PC-3 (cell line): ENCODE results near the gene TMEM131L. TPM values are rescaled to one million over a fixed set of nuclear protein-coding genes. Genes with fewer than 3 reads are reported as not detected.

Source experiments
- ATAC-seq: fragments of 200-7000 bp; cut with Tn5 transposase; 2 replicates; pipeline ENCODE4 v1.9.1; 2020; ENCODE audit warnings: mild to moderate bottlenecking, moderate library complexity
- BruUV-seq: library from RNA; stranded (reverse); fragments of 400-500 nt; replicated peaks from 2 replicates; lab custom pipeline; 2021; lab: Mats Ljungman, UMichigan
- CTCF ChIA-PET: fragments of 300-600 bp; sonication (Branson Sonifier 250); formaldehyde crosslinking; loops from one replicate; lab custom pipeline; 2022; ENCODE audit warnings: antibody characterized with exemption; lab: Charles Lee
- POLR2A ChIA-PET: fragments of 300-600 bp; sonication (Branson Sonifier 250); formaldehyde crosslinking; loops from one replicate; lab custom pipeline; 2022; ENCODE audit warnings: antibody characterized with exemption; ENCODE audit not compliant: unreplicated experiment; lab: Charles Lee
- DNase-seq: peaks from one replicate; pipeline ENCODE4 v3.0.0-alpha.2; 2015
- H2AFZ ChIP-seq: fragments of 300-600 bp; sonication (generic); 2 replicates; pipeline ENCODE4 v1.6.0; 2016; ENCODE audit warnings: antibody characterized with exemption, low read length
- H3F3A ChIP-seq: fragments of 300-600 bp; sonication (generic); one replicate; pipeline ENCODE4 v1.6.0; 2017; ENCODE audit warnings: antibody characterized with exemption, low read length, control low read depth, mild to moderate bottlenecking; ENCODE audit not compliant: unreplicated experiment
- H3K27ac ChIP-seq: fragments of 300-600 bp; sonication (generic); 2 replicates; pipeline ENCODE4 v1.5.1; 2016; ENCODE audit warnings: mild to moderate bottlenecking, low read length
- H3K27me3 ChIP-seq: fragments of 300-600 bp; sonication (generic); 2 replicates; pipeline ENCODE4 v1.6.1; 2016; ENCODE audit warnings: low read length, mixed read lengths
- H3K36me3 ChIP-seq: fragments of 300-600 bp; sonication (generic); 2 replicates; pipeline ENCODE4 v1.6.1; 2016; ENCODE audit warnings: low read depth, mixed run types, low read length, mixed read lengths
- H3K4me1 ChIP-seq: fragments of 300-600 bp; sonication (generic); 2 replicates; pipeline ENCODE4 v1.5.1; 2016; ENCODE audit warnings: low read length; ENCODE audit not compliant: insufficient read depth
- H3K4me2 ChIP-seq: fragments of 300-600 bp; sonication (generic); 2 replicates; pipeline ENCODE4 v1.6.0; 2016; ENCODE audit warnings: low read length
- H3K4me3 ChIP-seq: fragments of 300-600 bp; sonication (generic); 2 replicates; pipeline ENCODE4 v1.5.1; 2016; ENCODE audit warnings: mild to moderate bottlenecking, low read length, mixed read lengths
- H3K79me2 ChIP-seq: fragments of 300-600 bp; sonication (generic); 2 replicates; pipeline ENCODE4 v1.6.1; 2017; ENCODE audit warnings: low read length, mixed read lengths
- H3K9ac ChIP-seq: fragments of 300-600 bp; sonication (generic); 2 replicates; pipeline ENCODE4 v1.6.0; 2016; ENCODE audit warnings: mild to moderate bottlenecking, low read length
- H3K9me2 ChIP-seq: fragments of 300-600 bp; sonication (generic); replicated peaks from 2 replicates; pipeline ENCODE4 v1.6.1; 2016; ENCODE audit warnings: mixed run types, low read length, mixed read lengths
- H3K9me3 ChIP-seq: fragments of 300-600 bp; sonication (generic); 2 replicates; pipeline ENCODE4 v1.6.1; 2016; ENCODE audit warnings: low read length, mixed read lengths
- H4K20me1 ChIP-seq: fragments of 300-600 bp; sonication (generic); 2 replicates; pipeline ENCODE4 v1.6.1; 2016; ENCODE audit warnings: low read length, mixed read lengths
- EZH2 ChIP-seq: fragments of 300-600 bp; sonication (generic); IDR thresholded peaks from one replicate; pipeline ENCODE4 v1.6.1; 2017; ENCODE audit warnings: antibody characterized with exemption, mild to moderate bottlenecking, low read length; ENCODE audit not compliant: unreplicated experiment
- EZH2phosphoT487 ChIP-seq: fragments of 300-600 bp; sonication (generic); IDR thresholded peaks from 2 replicates; pipeline ENCODE4 v1.6.1; 2018; ENCODE audit warnings: mild to moderate bottlenecking, antibody characterized with exemption, low read length, borderline replicate concordance
- intact Hi-C: fragments of 100-400 bp; cut with micrococcal nuclease; formaldehyde crosslinking; loops from 2 replicates; pipeline ENCODE4 v1.9.0; 2023
- total RNA-seq: library from RNA; depleted of rRNA; stranded (reverse); fragments of >200 nt; gene quantifications from 2 replicates; pipeline ENCODE4 v1.2.3, GENCODE V29; 2014
- TF ChIP-seq, protein P1 (sequence below): fragments of 300-600 bp; sonication (generic); conservative IDR thresholded peaks from 2 replicates; pipeline ENCODE4 v1.5.1; 2017; ENCODE audit warnings: antibody characterized with exemption, low read depth, mild to moderate bottlenecking, low read length

Gene TMEM131L
- total RNA-seq, 1 experiment from 2014 or later: 7.7 TPM

DNA sequence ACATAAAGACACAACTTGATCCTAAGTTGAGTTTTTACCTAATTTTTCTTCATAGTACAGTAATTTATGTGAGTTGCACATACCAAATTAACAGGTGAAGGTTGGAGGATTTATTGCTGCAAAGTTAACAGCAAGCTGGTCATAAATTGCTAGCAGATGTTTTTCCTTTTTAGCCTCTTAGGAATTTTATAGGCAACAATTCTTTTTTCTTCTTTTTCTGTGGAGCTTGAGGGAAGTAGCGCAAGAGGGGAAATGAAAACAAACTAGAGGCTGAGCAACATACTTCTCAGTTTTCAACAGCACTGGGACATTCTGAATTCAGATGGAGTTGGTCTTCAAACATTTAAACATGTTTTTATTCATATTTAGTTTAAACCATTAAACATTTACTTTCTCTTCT lies 154.2 kb downstream of the TMEM131L start:
- H3F3A ChIP-seq: no peaks in the 10 kb centered on the region
- H3K4me1 ChIP-seq: no peaks in the 10 kb centered on the region
- no peak overlapping the region for H3K9ac ChIP-seq
- TF ChIP-seq EZH2 (no peak), EZH2phosphoT487 (no peak)
- TF ChIP-seq, protein P1, sequence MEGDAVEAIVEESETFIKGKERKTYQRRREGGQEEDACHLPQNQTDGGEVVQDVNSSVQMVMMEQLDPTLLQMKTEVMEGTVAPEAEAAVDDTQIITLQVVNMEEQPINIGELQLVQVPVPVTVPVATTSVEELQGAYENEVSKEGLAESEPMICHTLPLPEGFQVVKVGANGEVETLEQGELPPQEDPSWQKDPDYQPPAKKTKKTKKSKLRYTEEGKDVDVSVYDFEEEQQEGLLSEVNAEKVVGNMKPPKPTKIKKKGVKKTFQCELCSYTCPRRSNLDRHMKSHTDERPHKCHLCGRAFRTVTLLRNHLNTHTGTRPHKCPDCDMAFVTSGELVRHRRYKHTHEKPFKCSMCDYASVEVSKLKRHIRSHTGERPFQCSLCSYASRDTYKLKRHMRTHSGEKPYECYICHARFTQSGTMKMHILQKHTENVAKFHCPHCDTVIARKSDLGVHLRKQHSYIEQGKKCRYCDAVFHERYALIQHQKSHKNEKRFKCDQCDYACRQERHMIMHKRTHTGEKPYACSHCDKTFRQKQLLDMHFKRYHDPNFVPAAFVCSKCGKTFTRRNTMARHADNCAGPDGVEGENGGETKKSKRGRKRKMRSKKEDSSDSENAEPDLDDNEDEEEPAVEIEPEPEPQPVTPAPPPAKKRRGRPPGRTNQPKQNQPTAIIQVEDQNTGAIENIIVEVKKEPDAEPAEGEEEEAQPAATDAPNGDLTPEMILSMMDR: no peak
- no peaks in the 10 kb centered on the region for H3K36me3 ChIP-seq
- H2AFZ ChIP-seq: no peak overlapping the region
- no peak overlapping the region for H3K4me2 ChIP-seq
- intact Hi-C loops: no loop called here
- no peaks in the 10 kb centered on the region for H3K9me3 ChIP-seq
- no peaks in the 10 kb centered on the region for H4K20me1 ChIP-seq
- no peaks in the 10 kb centered on the region for H3K79me2 ChIP-seq
- H3K27ac ChIP-seq: no peak overlapping the region
- ATAC-seq (no peak), DNase-seq (no peak)
- H3K4me3 ChIP-seq: no peak overlapping the region
- ChIA-PET CTCF (no interaction called here), POLR2A (no interaction called here)
- no peaks in the 10 kb centered on the region for H3K27me3 ChIP-seq
- BruUV-seq: no TSS peak
- H3K9me2 ChIP-seq: no peaks in the 10 kb centered on the region

DNA sequence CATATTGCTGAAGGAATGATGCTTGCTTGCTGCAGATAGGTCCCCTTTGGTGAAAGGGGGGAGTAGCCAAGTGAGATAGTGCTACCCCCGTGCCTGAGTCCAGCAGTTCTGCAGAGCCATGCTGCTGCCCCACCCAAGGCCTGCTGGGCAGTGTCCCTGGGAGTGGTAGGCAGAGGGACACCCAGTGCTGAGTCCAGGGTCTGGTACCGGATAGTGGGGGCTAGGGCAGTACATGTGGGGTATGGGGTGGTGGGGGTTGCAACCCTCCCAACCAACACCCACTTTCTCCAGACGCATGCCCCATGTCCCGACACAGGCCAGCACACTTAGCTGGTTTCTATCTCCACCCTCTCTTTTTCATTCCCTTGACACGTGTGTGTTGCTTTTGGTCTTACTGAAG lies 155.9 kb downstream of the TMEM131L start:
- BruUV-seq: no TSS peak
- no peak overlapping the region for H3K4me3 ChIP-seq
- no peak overlapping the region for H2AFZ ChIP-seq
- no peaks in the 10 kb centered on the region for H3F3A ChIP-seq
- no peak overlapping the region for H3K9ac ChIP-seq
- DNase-seq (no peak), ATAC-seq (no peak)
- H3K9me3 ChIP-seq: no peaks in the 10 kb centered on the region
- H3K4me2 ChIP-seq: no peak overlapping the region
- H3K27ac ChIP-seq: no peak overlapping the region
- TF ChIP-seq EZH2 (no peak), EZH2phosphoT487 (no peak)
- TF ChIP-seq, protein P1: no peak
- no peaks in the 10 kb centered on the region for H3K9me2 ChIP-seq
- H3K79me2 ChIP-seq: no peaks in the 10 kb centered on the region
- no peaks in the 10 kb centered on the region for H3K36me3 ChIP-seq
- intact Hi-C loops: no loop called here
- H3K27me3 ChIP-seq: no peaks in the 10 kb centered on the region
- ChIA-PET CTCF (no interaction called here), POLR2A (no interaction called here)
- no peaks in the 10 kb centered on the region for H3K4me1 ChIP-seq
- H4K20me1 ChIP-seq: no peaks in the 10 kb centered on the region

DNA sequence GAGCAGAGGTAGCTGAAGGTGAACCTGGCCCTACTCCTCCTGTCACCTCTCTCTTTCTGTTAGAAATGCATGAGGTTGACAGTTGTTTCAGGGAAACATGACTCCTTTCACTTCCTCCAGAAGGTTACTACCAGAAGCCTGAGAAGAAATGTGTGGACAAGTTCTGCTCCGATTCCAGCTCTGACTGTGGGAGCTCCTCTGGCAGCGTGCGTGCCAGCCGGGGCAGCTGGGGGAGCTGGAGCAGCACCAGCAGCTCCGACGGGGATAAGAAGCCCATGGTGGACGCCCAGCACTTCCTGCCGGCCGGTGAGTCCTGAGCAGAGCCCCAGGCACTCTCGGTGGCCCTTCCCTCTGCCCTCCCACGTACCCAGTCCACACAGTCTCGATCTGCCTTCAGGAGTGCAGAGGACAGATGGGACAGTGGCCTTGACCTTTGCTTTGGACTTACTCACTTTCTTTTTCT lies 156.6 kb downstream of the TMEM131L start:
- no peaks in the 10 kb centered on the region for H4K20me1 ChIP-seq
- no peak overlapping the region for H2AFZ ChIP-seq
- no peaks in the 10 kb centered on the region for H3F3A ChIP-seq
- ChIA-PET CTCF (no interaction called here), POLR2A (no interaction called here)
- H3K27me3 ChIP-seq: no peaks in the 10 kb centered on the region
- no peaks in the 10 kb centered on the region for H3K79me2 ChIP-seq
- no peak overlapping the region for H3K9ac ChIP-seq
- H3K9me3 ChIP-seq: no peaks in the 10 kb centered on the region
- ATAC-seq (no peak), DNase-seq (no peak)
- no peak overlapping the region for H3K4me2 ChIP-seq
- no peaks in the 10 kb centered on the region for H3K4me1 ChIP-seq
- BruUV-seq: no TSS peak
- no peak overlapping the region for H3K4me3 ChIP-seq
- intact Hi-C loops: no loop called here
- no peaks in the 10 kb centered on the region for H3K9me2 ChIP-seq
- H3K27ac ChIP-seq: no peak overlapping the region
- no peaks in the 10 kb centered on the region for H3K36me3 ChIP-seq
- TF ChIP-seq, protein P1: no peak
- TF ChIP-seq EZH2phosphoT487: no peak
- TF ChIP-seq EZH2: no peak
